SKM-1 (cell line): ENCODE data around the gene NAP1L4.
A peak's percentile ranks its signal among the peaks of the same experiment; 100 is the strongest.

Experiments
- DNase-seq: peaks from one replicate; lab custom pipeline; 2025; ENCODE audit not compliant: unreplicated experiment; lab: John Stamatoyannopoulos, UW

Gene NAP1L4, protein sequence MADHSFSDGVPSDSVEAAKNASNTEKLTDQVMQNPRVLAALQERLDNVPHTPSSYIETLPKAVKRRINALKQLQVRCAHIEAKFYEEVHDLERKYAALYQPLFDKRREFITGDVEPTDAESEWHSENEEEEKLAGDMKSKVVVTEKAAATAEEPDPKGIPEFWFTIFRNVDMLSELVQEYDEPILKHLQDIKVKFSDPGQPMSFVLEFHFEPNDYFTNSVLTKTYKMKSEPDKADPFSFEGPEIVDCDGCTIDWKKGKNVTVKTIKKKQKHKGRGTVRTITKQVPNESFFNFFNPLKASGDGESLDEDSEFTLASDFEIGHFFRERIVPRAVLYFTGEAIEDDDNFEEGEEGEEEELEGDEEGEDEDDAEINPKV

GRCh38 chr11:2992234-2992996 lies at the start of gene NAP1L4:
Gene NAP1L4, minus strand, starts transcription at chr11:2992329. Its CDS starts 13,109 bp downstream, at chr11:2979220.
- peak; percentile 88 for DNase-seq

- DNase-seq, result no peak
Observed at GRCh38 chr11:3040881-3041280, 48.8 kb upstream of the NAP1L4 start.

DNA sequence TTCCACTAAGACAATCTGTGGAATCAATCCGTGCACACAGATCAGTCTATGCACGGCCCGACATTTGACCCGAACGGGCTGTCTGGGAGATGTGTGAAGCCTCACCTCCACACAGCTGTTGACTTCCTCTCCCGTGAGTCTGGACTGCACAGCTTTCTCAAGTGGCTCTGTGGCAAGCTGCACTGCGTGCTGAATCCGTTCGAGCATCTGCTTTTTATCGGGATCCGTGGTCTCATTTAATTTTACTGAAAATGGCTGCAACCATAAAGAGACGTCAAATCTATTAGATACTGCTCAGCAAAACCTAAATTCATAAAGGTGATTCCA lies 45.8 kb upstream of the NAP1L4 start:
- DNase-seq, result no peak

DNA sequence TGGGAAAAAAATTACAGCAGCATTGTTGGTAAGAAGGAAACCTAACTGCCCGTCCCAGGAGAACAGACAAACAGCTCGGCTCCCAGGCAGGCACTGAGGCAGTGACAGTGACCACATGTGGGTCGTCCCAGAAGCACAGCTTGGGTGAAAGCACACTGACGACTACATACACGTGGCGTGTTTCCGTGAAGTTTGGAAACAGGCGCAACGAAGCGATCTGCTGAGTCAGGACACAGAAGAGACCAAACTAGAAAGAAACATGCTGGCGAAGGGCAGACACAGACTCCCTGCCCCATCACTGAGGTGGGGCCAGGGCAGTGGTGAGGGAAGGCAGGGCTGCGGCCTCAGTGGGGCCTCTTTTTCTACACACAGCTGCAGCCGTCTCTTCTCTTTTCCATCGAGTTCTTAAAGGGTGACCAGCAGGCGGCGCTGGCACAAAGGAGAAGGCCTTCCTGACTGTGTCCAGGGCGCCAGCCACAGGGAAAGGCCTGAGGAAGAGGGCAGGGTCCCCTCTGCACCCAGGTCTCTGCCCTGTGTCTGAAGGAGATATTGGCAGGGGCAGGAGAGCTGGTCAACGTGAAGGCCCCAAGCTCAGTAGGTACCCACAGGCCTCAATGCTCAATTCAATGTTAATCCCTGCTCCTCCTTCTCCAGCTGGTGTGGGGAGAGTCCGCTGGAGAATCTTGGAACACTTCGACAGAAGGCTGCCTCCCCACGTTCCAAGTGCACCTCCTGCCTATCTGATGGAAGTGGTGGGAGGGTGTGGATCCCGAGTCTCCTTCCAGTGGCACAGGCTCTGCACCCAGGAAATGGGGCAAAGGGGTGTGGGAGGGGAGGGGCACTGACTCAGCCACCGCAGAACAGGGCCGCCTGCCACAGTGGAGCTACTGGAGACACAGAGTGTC lies 45.2 kb upstream of the NAP1L4 start:
- no peak for DNase-seq

DNA sequence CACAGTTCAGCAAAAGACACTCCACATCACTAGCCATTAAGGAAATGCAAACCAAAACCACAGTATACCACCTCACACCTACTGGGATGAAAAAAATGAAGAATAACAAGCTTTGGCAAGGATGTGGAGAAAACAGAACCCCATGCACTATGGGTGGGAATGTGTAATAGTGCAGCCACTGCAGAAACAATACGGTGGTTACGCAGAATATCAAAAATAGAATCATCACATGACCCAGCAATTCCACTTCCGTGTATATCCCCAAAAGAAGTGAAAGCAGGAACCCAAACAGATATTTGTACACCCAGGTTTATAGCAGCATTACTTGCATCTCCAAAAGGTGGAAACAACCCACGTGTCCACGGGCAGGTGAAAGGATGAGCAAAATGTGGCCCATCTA lies 44.3 kb upstream of the NAP1L4 start:
- DNase-seq, result no peak

- no peak for DNase-seq
Observed at GRCh38 chr11:3035333-3035732, 43.2 kb upstream of the NAP1L4 start.

DNA sequence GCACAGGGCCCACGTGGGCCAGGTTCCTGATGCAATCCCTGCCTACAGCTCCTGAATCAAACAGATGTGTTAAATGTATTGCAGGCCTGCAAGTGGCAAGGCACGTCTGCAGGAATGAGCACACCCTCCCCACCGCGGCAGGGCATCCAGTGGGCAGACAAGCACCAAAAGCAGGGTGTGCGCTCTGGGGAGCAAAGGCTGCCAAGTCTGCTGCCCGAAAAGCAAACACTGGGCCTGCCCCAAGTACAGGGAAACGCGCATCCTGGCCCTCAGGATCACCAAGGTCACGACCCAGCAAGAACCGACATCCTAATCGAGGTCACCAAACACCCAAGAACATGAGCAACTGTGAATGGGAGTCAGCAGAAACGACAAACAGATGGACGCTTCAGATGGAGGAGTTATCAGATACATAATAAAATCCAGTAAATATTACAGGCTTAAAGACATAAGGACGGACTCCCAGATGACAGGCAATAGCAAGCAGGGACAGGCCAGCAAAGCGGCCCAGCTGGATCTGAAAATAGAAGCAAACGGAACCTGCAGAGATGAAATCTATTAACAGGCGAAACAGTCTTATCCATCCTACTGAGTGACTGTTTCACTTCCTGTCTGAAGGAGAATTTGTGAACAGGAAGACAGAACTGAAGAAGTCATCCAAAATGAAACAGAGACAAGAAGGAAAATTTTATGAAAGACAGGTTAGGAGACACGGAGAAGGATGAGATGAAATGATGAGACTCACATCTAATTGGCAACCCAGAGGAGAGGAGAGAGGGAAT lies 38.4 kb upstream of the NAP1L4 start:
- DNase-seq, result no peak

DNA sequence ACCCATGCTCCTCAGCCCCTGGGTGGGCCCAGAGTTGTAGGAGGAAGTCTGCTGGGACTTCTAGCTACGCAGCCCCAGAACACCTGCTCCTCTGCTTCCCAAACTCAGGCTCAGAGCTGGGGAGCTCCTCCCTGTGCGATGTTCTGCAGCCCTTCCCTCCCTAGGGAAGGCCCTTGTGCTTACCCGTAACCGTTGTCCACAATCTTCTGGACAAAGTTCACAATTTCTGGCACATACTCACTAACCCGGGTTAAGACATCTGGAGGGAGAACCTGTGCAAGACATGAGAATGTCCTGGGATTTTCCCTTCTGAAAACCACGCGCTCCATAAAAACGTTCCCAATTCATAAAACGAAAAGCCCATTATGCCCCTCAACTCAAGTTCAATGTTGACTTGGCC lies 36.7 kb upstream of the NAP1L4 start:
- no peak for DNase-seq

GRCh38 chr11:3026803-3027202 lies 34.7 kb upstream of the NAP1L4 start:
- DNase-seq, result no peak

GRCh38 chr11:3022982-3023381 lies 30.9 kb upstream of the NAP1L4 start:
- no peak for DNase-seq

- peak; percentile 88 for DNase-seq
Observed at GRCh38 chr11:3022300-3022967, 30.3 kb upstream of the NAP1L4 start.

GRCh38 chr11:3021125-3021524 lies 29.0 kb upstream of the NAP1L4 start:
- no peak for DNase-seq

- DNase-seq, result no peak
Observed at GRCh38 chr11:3020011-3020410, 27.9 kb upstream of the NAP1L4 start.

GRCh38 chr11:3018596-3018995 lies 26.5 kb upstream of the NAP1L4 start:
- no peak for DNase-seq

DNA sequence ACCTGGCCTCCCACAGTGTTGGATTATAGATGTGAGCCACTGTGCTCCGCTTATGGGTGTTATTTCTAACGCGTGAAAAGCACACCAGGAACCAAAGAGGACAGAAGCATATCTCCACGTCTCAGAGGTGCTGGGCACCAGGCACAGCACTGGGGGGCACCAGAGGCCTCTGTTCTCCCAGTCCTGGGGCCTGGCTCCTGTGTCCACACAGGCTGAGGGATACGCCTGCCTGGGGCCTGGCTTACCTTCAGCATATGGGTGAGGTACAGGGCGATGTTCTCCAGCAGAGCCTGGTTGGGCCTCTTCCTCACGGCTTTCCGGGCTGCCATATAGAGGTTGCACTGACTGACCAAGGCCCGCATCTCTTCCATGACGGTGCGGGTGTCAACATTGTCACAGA lies 24.7 kb upstream of the NAP1L4 start:
- DNase-seq, result no peak

DNA sequence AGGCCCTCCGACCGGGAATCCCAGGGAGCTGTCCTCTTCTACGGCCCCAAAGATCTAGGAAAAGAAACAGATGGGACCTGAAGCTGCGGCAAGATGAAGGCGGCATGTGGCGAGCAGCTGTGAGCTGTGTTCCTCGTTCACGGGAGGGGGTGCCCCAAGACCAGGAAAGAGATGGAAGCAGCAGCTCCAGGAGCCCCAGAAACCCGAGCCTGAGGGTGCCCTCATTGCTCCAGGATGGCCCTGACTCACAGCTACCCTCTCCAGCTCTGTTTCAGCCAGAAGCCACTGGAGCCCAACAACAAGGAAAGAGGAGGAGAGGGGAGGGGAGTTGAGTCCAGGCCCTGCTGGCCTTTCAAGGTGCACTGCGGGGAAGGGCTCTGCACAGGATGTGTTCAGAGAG lies 23.7 kb upstream of the NAP1L4 start:
- DNase-seq, result no peak

DNA sequence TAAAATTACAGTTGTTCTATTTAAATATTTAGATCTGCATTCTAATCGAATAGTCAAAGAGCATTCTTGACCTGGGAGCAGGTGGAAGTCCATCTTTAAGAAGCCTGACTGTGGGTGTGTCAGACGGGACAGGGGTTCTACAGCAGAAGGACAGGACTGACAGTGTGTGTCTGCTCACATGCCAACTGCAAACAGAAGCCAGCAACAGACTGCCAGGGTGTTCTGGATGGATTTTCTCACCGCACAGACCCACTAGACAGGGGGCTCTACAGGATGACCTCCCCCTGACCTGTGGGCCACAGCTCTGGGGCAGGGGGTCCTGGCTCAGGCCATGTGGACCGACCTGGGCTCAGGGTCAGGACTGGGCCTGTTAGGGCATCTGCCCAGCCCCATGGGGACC lies 22.8 kb upstream of the NAP1L4 start:
- no peak for DNase-seq

DNA sequence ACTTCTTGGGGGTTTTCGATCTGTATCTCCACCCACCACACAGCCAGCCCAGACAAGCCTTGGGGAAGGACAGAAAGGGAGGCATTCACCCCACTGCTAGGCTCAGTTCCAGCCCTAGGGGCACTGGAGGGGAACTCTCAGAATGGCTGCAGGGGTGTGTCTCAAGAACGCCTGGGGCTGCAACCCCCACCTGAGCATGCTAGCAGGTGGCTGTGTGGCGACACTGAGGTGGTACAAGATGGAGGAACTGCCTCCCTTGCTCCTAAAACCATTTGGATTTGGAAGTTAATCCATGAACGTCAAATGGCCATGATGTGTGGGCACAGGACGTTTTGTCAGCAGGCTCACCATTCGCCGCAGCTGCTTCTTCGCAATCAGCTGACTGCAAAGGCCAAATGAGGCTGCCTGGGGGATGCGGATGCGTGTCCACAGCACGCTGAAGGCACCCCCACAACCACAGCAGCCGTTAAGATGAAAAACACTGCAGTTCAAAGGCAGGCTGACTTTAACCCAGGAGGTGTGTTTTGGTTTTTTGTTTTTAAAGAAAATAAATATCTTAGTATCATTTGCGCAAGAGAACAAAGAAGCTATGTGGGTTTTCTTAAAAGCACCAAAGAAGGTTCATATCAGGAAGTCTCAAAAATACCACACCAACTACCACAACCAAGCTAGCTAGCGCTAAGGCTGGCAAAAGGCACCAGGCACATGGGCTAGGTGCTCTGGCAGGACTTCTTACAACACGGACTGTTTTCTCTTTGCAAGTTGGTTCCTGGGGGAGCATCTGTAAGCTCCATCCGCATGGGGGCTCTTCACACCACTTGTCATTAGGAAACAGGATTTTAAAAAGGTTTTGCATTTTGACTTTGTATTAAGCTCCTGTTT lies 22.2 kb upstream of the NAP1L4 start:
- DNase-seq, result no peak
